Muscle layer of colon (tissue), 2 donors: Measurements from ENCODE around the gene SLC12A4.
"Not testable (repeated sequence)": the region's sequence is repeated elsewhere in the genome, so short reads cannot be mapped to it uniquely, and the experiment has no call there.

Source experiments
- H3K27ac ChIP-seq: one replicate; pipeline ENCODE4 v1.7.0; 2013; ENCODE audit warnings: low read depth, mild to moderate bottlenecking, low read length, moderate library complexity
- H3K27me3 ChIP-seq, 2 donors: one replicate each; pipeline ENCODE4 v1.7.0; 2013; ENCODE audit warnings: low read length in 2 of 2, mild to moderate bottlenecking in 2 of 2; ENCODE audit not compliant: insufficient read depth in 2 of 2, control insufficient read depth in 1 of 2
- H3K36me3 ChIP-seq: one replicate; pipeline ENCODE4 v1.7.0; 2013; ENCODE audit warnings: mild to moderate bottlenecking, low read length; ENCODE audit not compliant: insufficient read depth
- H3K4me1 ChIP-seq: one replicate; pipeline ENCODE4 v1.7.0; 2013; ENCODE audit warnings: mild to moderate bottlenecking, low read length; ENCODE audit not compliant: insufficient read depth
- H3K4me3 ChIP-seq, 2 donors: one replicate each; pipeline ENCODE4 v1.7.0; 2013; ENCODE audit warnings: low read length in 2 of 2, low read depth in 1 of 2, mild to moderate bottlenecking in 1 of 2, moderate library complexity in 1 of 2
- H3K9ac ChIP-seq: one replicate; pipeline ENCODE4 v1.7.0; 2013; ENCODE audit warnings: low read length
- H3K9me3 ChIP-seq: one replicate; pipeline ENCODE4 v1.7.0; 2013; ENCODE audit warnings: mild to moderate bottlenecking, low read length
- donor health status: abdominal sarcoma.
- donor health status: Adenocarcinoma of cecum.

SLC12A4 gene

GRCh38 chr16:67943619-67944504 is 24.6 kb downstream of the SLC12A4 start, which contains the start of gene LCAT:
TSS of gene LCAT (minus strand) at chr16:67944120. CDS start at chr16:67944101, 19 bp downstream.
- H3K36me3 ChIP-seq: peaks cover 69% of the 10 kb centered on the region
- peak within 1 kb of the TSS in 1 of 2 donors; percentile 4 for H3K4me3 ChIP-seq
- no peaks in the 10 kb centered on the region for H3K27me3 ChIP-seq
- H3K9me3 ChIP-seq: no peaks in the 10 kb centered on the region
- peak within 1 kb of the TSS; percentile 53 for H3K9ac ChIP-seq
- H3K4me1 ChIP-seq: peaks cover 31% of the 10 kb centered on the region
- peak within 1 kb of the TSS; percentile 79 for H3K27ac ChIP-seq

DNA sequence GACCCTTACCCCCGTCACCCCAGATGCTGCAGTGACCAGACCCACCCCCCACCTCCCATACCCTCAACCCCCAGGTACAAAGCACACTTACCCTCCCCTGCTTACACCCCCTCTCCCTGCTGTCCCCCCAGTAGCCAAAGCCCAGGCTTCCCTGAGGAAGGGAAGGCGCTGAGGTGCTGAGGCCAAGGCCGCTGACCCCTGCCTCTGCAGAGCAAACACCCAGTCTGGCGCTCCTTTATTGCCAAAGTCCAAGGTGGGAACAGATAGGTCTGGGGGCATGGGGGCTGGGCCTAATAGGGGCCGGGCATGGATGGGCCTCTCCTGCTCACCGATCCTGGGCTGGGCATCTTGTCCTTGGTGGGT is 25.2 kb downstream of the SLC12A4 start:
- no peaks in the 10 kb centered on the region for H3K9me3 ChIP-seq
- H3K4me1 ChIP-seq: peaks cover 31% of the 10 kb centered on the region
- peak overlapping the region; percentile 79 for H3K27ac ChIP-seq
- peak overlapping the region in 1 of 2 donors; percentile 4 for H3K4me3 ChIP-seq
- peak overlapping the region; percentile 53 for H3K9ac ChIP-seq
- H3K27me3 ChIP-seq: no peaks in the 10 kb centered on the region
- H3K36me3 ChIP-seq: peaks cover 64% of the 10 kb centered on the region

GRCh38 chr16:67942510-67943255 is 25.8 kb downstream of the SLC12A4 start:
- Histone ChIP-seq H3K27ac (peak overlapping the region; percentile 79), H3K9ac (no peak overlapping the region), H3K4me3 (no peak overlapping the region)

DNA sequence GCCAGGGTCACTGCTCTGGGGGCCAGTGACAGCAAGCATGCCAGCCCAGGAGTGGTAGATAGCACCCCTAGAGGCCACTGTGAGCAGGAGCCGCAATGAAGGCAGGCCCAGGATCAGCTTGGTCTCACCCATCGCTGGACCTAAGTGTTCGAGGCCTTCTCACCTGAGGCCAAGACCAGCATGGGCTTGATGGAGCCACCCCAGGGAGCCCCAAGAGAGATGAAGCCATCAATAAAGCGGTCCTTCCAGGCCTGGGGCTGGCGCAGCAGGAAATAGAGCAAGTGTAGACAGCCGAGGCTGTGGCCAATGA is 26.3 kb downstream of the SLC12A4 start:
- H3K4me3 ChIP-seq: no peak overlapping the region
- H3K27ac ChIP-seq: peak overlapping the region; percentile 7
- H3K36me3 ChIP-seq: peaks cover 53% of the 10 kb centered on the region
- H3K27me3 ChIP-seq: no peaks in the 10 kb centered on the region
- peaks cover 36% of the 10 kb centered on the region for H3K4me1 ChIP-seq
- no peak overlapping the region for H3K9ac ChIP-seq
- H3K9me3 ChIP-seq: no peaks in the 10 kb centered on the region

More at GRCh38 chr16:67942510-67943255, 25.8 kb downstream of the SLC12A4 start:
- peaks cover 31% of the 10 kb centered on the region for H3K4me1 ChIP-seq
- H3K27me3 ChIP-seq: no peaks in the 10 kb centered on the region
- peaks cover 58% of the 10 kb centered on the region for H3K36me3 ChIP-seq
- H3K9me3 ChIP-seq: no peaks in the 10 kb centered on the region

DNA sequence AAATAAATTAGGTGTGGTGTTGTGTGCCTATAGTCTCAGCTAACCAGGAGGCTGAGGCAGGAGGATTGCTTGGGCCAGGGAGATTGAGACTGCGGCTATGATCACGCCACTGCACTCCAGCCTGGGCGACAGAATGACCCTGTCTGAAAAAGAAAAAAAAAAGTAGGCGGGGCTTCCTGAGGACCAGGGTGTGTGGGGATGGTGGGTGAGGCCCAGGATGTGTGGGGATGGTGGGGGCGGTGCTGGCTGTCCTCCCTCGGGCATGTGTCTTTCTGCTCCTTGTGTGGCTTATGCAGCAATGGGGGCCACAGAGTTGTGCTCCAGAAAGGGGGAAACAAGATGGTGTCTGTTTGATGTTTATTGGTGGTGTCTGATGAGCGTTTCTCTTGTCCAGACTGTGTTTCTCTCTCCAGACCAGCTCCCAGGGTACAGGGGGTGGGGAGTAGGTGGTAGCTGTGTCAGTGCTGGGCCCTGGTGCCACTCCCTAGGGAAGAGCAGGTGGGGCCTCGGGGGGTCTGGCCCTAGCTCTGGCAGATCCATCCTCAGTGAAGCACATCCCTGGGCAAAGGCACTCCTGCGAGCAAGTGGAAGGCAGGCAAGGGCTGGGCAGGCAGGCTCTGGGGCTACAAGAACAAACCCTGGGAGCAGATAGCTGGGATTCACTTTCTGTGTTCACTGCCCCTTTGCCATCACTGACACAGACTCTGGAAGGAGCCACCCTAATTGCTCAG is 26.8 kb downstream of the SLC12A4 start:
- peaks cover 48% of the 10 kb centered on the region for H3K36me3 ChIP-seq
- no peaks in the 10 kb centered on the region for H3K9me3 ChIP-seq
- H3K4me1 ChIP-seq: peaks cover 40% of the 10 kb centered on the region
- H3K27ac ChIP-seq: peak overlapping the region; percentile 7
- H3K27me3 ChIP-seq: no peaks in the 10 kb centered on the region
- H3K4me3 ChIP-seq: no peak overlapping the region
- no peak overlapping the region for H3K9ac ChIP-seq

DNA sequence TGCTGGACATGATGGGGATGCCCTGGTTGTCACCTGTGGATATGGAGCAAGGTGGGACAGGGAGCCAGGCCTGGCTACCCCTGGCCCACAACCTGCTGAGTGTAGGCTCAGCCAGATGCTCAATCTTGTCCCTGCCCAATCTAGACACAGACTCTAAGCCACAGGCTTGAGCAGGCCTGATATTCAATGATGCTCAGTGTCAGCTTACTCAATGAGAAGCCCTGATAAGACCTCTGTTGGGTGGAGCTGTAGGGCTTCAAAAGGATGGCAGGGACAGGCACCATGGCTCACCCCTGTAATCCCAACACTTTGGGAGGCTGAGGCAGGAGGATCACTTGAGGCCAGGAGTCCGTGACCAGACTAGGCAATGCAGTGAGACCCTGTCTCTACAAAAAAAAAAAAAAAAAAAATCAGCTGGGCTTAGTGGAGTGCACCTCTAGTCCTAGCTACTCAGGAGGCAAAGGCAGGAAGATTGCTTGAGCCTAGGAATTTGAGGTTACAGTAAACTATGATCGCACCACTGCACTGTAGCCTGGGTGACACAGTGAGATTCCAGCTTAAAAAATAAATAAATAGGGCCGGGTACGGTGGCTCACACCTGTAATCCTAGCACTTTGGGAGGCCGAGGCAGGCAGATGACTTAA is 27.9 kb downstream of the SLC12A4 start:
- Histone ChIP-seq H3K9me3 (no peaks in the 10 kb centered on the region), H3K27me3 (no peaks in the 10 kb centered on the region), H3K9ac (no peak overlapping the region), H3K36me3 (peaks cover 38% of the 10 kb centered on the region), H3K27ac (no peak overlapping the region), H3K4me3 (no peak overlapping the region), H3K4me1 (peaks cover 40% of the 10 kb centered on the region)

- Histone ChIP-seq H3K9ac (no peak overlapping the region), H3K4me3 (no peak overlapping the region), H3K4me1 (peaks cover 39% of the 10 kb centered on the region), H3K9me3 (no peaks in the 10 kb centered on the region), H3K27ac (no peak overlapping the region), H3K36me3 (peaks cover 30% of the 10 kb centered on the region), H3K27me3 (no peaks in the 10 kb centered on the region)
These were observed 28.7 kb downstream of the SLC12A4 start for GRCh38 chr16:67939507-67940445.

DNA sequence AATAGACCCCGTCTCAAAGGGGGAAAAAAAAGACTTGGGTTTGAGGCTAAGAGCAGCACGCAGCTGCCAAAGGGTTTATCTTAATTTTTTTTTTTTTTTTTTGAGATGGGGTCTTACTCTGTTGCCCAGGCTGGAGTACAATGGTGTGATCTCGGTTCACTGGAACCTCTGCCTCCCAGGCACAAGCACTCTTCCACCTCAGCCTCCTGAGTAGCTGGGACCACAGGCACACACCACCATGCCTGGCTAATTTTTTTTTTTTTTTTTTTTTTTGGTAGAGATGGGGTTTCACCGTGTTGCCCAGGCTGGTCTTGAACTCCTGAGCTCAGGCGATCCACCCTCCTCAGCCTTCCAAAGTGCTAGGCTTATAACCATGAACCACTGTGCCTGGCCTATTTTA is 30.7 kb downstream of the SLC12A4 start:
- H3K36me3 ChIP-seq: peaks cover 17% of the 10 kb centered on the region
- H3K9me3 ChIP-seq, H3K27me3 ChIP-seq, H3K27ac ChIP-seq, H3K4me3 ChIP-seq, H3K9ac ChIP-seq: not testable (repeated sequence)
- H3K4me1 ChIP-seq: peaks cover 25% of the 10 kb centered on the region

DNA sequence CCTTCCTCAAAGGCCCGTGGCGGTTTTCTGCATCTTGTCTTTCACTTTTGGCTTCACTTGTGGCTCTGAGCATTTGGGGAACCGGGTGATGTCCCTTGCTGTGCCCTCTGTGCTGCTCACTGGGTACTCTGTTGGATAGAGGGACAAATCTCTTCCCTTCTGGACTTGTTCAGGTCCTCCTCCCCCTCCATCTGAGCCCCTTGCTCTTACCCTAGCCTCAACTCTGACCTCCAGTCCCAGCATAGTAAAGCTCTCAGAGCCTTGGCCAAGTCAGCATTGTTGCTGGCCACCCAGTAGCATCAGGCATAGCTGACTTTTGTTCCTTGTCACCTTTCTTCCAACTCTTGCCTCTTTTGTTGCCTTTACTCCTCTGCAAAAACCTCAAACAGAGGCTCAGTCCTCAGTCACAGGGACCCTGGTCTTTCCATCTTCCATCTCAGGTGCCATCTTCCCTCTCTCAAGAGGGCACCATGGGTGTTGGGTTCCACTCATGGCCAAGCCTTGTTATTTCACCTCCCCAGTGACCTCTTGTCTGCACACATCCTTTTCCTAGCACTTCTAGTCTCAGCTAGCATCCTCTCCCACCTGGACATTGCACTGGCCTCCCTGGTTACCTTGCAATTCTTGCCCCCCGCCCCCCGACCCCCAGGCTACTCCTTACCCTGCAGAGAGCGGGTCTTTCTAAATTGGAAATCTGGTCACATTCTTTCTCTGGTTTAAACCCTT is 31.4 kb downstream of the SLC12A4 start:
- peak overlapping the region; percentile 98 for H3K27ac ChIP-seq
- H3K9ac ChIP-seq: peak overlapping the region; percentile 92
- H3K36me3 ChIP-seq: peaks cover 17% of the 10 kb centered on the region
- no peaks in the 10 kb centered on the region for H3K27me3 ChIP-seq
- peak overlapping the region; percentile 67 to 93 for H3K4me3 ChIP-seq
- no peaks in the 10 kb centered on the region for H3K9me3 ChIP-seq
- H3K4me1 ChIP-seq: peaks cover 21% of the 10 kb centered on the region
